GM23248 (cell line): ENCODE results near the gene HJURP. TPM values are rescaled to one million over a fixed set of nuclear protein-coding genes. Genes with fewer than 3 reads are reported as not detected.

Experiments used
- DNase-seq: peaks from one replicate; pipeline ENCODE4 v3.0.0-alpha.2; 2015
- H2AFZ ChIP-seq: fragments of 200-600 bp; sonication (generic); 2 replicates; pipeline ENCODE4 v1.6.1; 2016; ENCODE audit warnings: antibody characterized with exemption
- H3F3A ChIP-seq: fragments of 200-600 bp; sonication (generic); 2 replicates; pipeline ENCODE4 v1.6.1; 2016; ENCODE audit warnings: mild to moderate bottlenecking, antibody characterized with exemption, mixed run types; ENCODE audit not compliant: insufficient read depth
- H3K27ac ChIP-seq: fragments of 200-600 bp; sonication (generic); 2 replicates; pipeline ENCODE4 v1.5.1; 2016; ENCODE audit warnings: mild to moderate bottlenecking
- H3K27me3 ChIP-seq: fragments of 200-600 bp; sonication (generic); replicated peaks from 2 replicates; pipeline ENCODE4 v1.6.1; 2016; ENCODE audit warnings: mild to moderate bottlenecking; ENCODE audit not compliant: insufficient read depth
- H3K36me3 ChIP-seq: fragments of 200-600 bp; sonication (generic); 2 replicates; pipeline ENCODE4 v1.6.1; 2016; ENCODE audit warnings: low read depth, mild to moderate bottlenecking
- H3K4me1 ChIP-seq: fragments of 200-600 bp; sonication (generic); 2 replicates; pipeline ENCODE4 v1.6.1; 2016; ENCODE audit warnings: mild to moderate bottlenecking; ENCODE audit not compliant: insufficient read depth
- H3K4me2 ChIP-seq: fragments of 200-600 bp; sonication (generic); one replicate; pipeline ENCODE4 v1.6.1; 2016; ENCODE audit warnings: mild to moderate bottlenecking; ENCODE audit not compliant: unreplicated experiment
- H3K4me3 ChIP-seq: fragments of 200-600 bp; sonication (generic); 2 replicates; pipeline ENCODE4 v1.5.1; 2016; ENCODE audit warnings: mild to moderate bottlenecking
- H3K79me2 ChIP-seq: fragments of 200-600 bp; sonication (generic); 2 replicates; pipeline ENCODE4 v1.6.1; 2016; ENCODE audit warnings: mild to moderate bottlenecking; ENCODE audit not compliant: insufficient read depth
- H3K9ac ChIP-seq: fragments of 200-600 bp; sonication (generic); 2 replicates; pipeline ENCODE4 v1.6.1; 2016; ENCODE audit warnings: mild to moderate bottlenecking
- H3K9me2 ChIP-seq: fragments of 200-600 bp; sonication (generic); 2 replicates; pipeline ENCODE4 v1.6.1; 2016; ENCODE audit warnings: mixed run types, mild to moderate bottlenecking, moderate library complexity; ENCODE audit not compliant: insufficient read depth
- H3K9me3 ChIP-seq: fragments of 200-600 bp; sonication (generic); one replicate; pipeline ENCODE4 v1.6.1; 2017; ENCODE audit warnings: low read depth
- H4K20me1 ChIP-seq: fragments of 200-600 bp; sonication (generic); 2 replicates; pipeline ENCODE4 v1.6.0; 2016; ENCODE audit not compliant: insufficient read depth
- EZH2 ChIP-seq: fragments of 200-600 bp; sonication (generic); IDR thresholded peaks from 2 replicates; pipeline ENCODE4 v1.6.1; 2018; ENCODE audit warnings: antibody characterized with exemption, mild to moderate bottlenecking; ENCODE audit not compliant: insufficient read depth, poor library complexity, severe bottlenecking
- EZH2phosphoT487 ChIP-seq: fragments of 200-600 bp; sonication (generic); IDR thresholded peaks from 2 replicates; pipeline ENCODE4 v1.6.1; 2018; ENCODE audit warnings: antibody characterized with exemption, moderate library complexity, mild to moderate bottlenecking, low read depth; ENCODE audit not compliant: insufficient read depth
- WGBS, 2 experiments: methylation state at CpG; one replicate each; pipeline ENCODE4 v1.1.6; 2015 to 2017; ENCODE audit warnings: low lambda C conversion rate in 2 of 2, low coverage in 1 of 2; ENCODE audit errors: missing lambda C conversion rate in 2 of 2; 5-methylcytosine and 5-hydroxymethylcytosine counted together
- in situ Hi-C: fragments of 300-500 bp; cut with MboI; formaldehyde crosslinking; loops from 2 replicates; pipeline ENCODE4 v1.15.0; 2020
- polyA plus RNA-seq: library from polyadenylated mRNA; unstranded; fragments of >200 nt; fragmentation: Nextera tagmentation; extraction: Ambion mirVana; gene quantifications from 2 replicates; pipeline ENCODE4 v1.2.1, GENCODE V29; 2016
- total RNA-seq: library from RNA; depleted of rRNA; stranded (reverse); fragments of >200 nt; shearing (Covaris generic); gene quantifications from 2 replicates; pipeline ENCODE4 v1.2.3, GENCODE V29; 2014

The HJURP gene
- total and polyA plus RNA-seq, 2 experiments from 2014 or later, result 13.2 to 13.9 TPM

DNA sequence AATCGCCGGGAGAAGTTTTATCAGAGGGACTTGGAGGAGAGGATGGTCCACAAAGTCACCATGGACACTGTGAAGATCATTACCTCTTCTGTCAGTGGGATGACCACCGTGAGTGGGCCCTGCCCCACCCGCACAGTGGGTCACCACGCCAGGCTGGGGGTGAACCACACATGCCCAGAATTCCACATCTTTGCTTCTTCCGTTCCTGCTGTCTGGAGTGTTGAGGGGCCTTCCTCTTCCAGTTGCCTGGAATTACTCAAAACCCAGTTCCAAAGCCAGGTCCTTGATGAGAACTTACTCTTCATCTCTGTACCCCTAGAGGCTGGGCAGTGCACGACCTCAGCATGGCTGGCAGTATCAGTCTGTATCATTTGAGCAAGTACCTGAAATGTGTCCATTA is 54.1 kb downstream of the HJURP start:
- H3K9ac ChIP-seq, result no peak overlapping the region
- H3K27ac ChIP-seq, result no peak overlapping the region
- DNase-seq, result no peak
- no peak overlapping the region for H2AFZ ChIP-seq
- H3K4me2 ChIP-seq, result no peak overlapping the region
- H3K4me3 ChIP-seq, result no peak overlapping the region
- H3K9me3 ChIP-seq, result no peaks in the 10 kb centered on the region
- H4K20me1 ChIP-seq, result no peaks in the 10 kb centered on the region
- 18 to 28% methylated on average over 7 of the region's 7 CpGs for WGBS, 2 experiments
- no peaks in the 10 kb centered on the region for H3K36me3 ChIP-seq
- in situ Hi-C loops, result no loop called here
- no peaks in the 10 kb centered on the region for H3K9me2 ChIP-seq
- no peaks in the 10 kb centered on the region for H3K4me1 ChIP-seq
- H3K79me2 ChIP-seq, result no peaks in the 10 kb centered on the region
- no peaks in the 10 kb centered on the region for H3F3A ChIP-seq
- H3K27me3 ChIP-seq, result peaks cover 9% of the 10 kb centered on the region
- TF ChIP-seq EZH2phosphoT487, result no peak
- TF ChIP-seq EZH2, result no peak

DNA sequence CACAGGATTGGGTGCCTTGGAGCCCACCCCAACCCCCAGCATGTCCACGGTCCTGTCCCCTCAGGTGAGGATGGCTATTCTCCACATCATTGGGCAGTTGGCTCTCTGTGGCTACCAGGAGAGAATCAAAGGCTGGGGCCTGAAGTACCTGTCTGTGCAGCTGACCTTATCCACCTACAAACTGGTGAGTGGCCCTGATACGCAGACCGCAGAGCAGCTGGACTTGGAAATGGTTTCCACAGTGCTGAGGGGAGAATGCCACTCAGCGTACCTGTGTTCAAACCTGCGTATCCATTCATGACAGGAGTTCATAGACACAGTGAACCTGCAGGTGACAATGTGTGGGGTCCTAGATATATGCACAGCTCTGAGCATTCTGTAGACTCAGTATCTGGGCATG is 54.6 kb downstream of the HJURP start:
- Histone ChIP-seq H3K9ac (no peak overlapping the region), H3F3A (no peaks in the 10 kb centered on the region), H2AFZ (no peak overlapping the region), H3K9me3 (no peaks in the 10 kb centered on the region), H3K4me1 (no peaks in the 10 kb centered on the region), H3K79me2 (no peaks in the 10 kb centered on the region), H4K20me1 (no peaks in the 10 kb centered on the region), H3K36me3 (no peaks in the 10 kb centered on the region), H3K9me2 (no peaks in the 10 kb centered on the region), H3K4me2 (no peak overlapping the region), H3K4me3 (no peak overlapping the region), H3K27ac (no peak overlapping the region), H3K27me3 (peaks cover 11% of the 10 kb centered on the region)
- DNase-seq, result no peak
- WGBS, 2 experiments, result 47 to 55% methylated on average over 5 of the region's 5 CpGs
- in situ Hi-C loops, result no loop called here
- no peak for TF ChIP-seq EZH2phosphoT487
- TF ChIP-seq EZH2, result no peak

DNA sequence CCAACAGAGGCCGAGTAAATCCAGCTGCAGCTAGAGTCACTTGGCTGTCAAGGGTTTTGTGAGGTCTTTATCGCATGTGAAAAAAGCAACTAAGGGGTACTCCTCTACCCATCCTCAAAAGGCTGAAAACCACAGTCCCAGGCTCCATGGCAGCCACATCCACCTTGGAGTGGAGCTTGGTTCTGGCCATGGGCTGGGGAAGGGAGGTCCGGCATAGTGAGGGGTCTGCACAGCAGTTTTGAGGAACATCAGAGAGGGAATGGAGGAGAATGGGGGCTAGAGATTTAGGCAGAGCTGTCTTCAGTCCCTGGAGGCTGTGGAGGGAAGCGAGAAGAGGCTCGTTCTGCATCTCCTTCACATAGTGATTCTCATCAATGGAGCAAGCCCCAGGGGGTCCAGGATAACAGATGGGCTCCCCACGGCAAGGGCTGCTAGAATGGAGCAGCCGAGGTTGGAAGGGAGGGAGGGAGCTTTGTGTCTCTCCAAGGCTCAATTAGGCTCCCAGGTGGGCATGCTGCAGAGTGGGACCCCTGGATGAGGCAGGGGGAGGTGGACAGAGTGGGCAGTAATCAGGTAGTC is 55.2 kb downstream of the HJURP start:
- 21 to 31% methylated on average over 7 of the region's 7 CpGs for WGBS, 2 experiments
- no peak for DNase-seq
- in situ Hi-C loops, result no loop called here

DNA sequence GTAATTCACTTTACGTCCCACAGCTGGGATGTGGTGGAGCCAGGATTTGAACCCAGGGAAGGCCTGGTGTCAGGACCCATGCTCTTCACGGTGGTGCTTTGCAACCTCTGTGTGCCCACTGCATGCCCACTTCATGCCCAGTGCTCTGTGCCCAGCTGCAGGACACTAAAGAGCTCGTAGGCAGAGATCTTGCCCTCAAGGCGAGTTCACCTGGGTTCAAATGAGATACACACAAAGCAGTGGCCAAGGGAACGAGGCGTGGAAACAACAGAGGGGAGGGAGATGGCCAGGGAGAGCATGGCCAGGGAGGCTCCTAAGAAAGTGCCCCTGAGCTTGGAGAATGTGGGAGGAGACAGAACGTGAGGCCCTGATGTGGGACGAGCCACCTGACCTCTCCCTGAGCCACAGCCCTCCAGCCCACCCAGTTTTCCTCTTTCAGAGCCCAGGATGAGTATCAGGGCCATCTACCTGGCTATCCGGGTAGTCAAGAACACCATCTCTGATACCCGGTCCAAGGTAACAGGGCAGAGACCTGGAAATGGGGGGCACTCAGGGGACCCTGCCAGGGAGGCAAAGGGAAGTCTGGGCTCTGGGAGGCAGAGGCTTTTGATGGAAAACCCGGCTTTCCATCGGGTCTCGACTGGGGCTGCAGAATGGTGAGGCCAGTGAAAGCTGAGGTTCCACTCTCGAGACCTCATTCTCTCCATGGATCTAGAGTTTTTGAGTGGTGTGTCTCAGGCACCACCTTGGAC is 55.8 kb downstream of the HJURP start:
- 28 to 32% methylated on average over 14 of the region's 14 CpGs for WGBS, 2 experiments
- Histone ChIP-seq H3K4me3 (no peak overlapping the region), H4K20me1 (no peaks in the 10 kb centered on the region), H3K9ac (no peak overlapping the region), H3K27ac (no peak overlapping the region), H2AFZ (no peak overlapping the region), H3F3A (no peaks in the 10 kb centered on the region), H3K9me2 (no peaks in the 10 kb centered on the region), H3K9me3 (no peaks in the 10 kb centered on the region), H3K4me2 (no peak overlapping the region), H3K36me3 (no peaks in the 10 kb centered on the region), H3K27me3 (peaks cover 23% of the 10 kb centered on the region), H3K4me1 (no peaks in the 10 kb centered on the region), H3K79me2 (no peaks in the 10 kb centered on the region)
- no peak for DNase-seq
- no peak for TF ChIP-seq EZH2
- in situ Hi-C loops, result no loop called here

More for the DNA sequence above, 55.2 kb downstream of the HJURP start:
- Histone ChIP-seq H2AFZ (no peak overlapping the region), H3K9ac (no peak overlapping the region), H3K4me1 (no peaks in the 10 kb centered on the region), H3K9me3 (no peaks in the 10 kb centered on the region), H3K79me2 (no peaks in the 10 kb centered on the region), H3K27ac (no peak overlapping the region), H3K4me3 (no peak overlapping the region), H3K4me2 (no peak overlapping the region), H4K20me1 (no peaks in the 10 kb centered on the region), H3K36me3 (no peaks in the 10 kb centered on the region), H3F3A (no peaks in the 10 kb centered on the region), H3K9me2 (no peaks in the 10 kb centered on the region), H3K27me3 (peaks cover 16% of the 10 kb centered on the region)
- TF ChIP-seq EZH2 (no peak), EZH2phosphoT487 (no peak)
